Peyer's patch (tissue), 4 donors: ENCODE data around the gene SCAMP3. TPM values are rescaled to one million over a fixed set of nuclear protein-coding genes. Genes with fewer than 3 reads are reported as not detected.
"Not testable (repeated sequence)": the region's sequence is repeated elsewhere in the genome, so short reads cannot be mapped to it uniquely, and the experiment has no call there.

Source experiments
- DNase-seq, 3 donors: peaks; one replicate each; pipeline ENCODE4 v3.0.0-alpha.2; 2017 to 2019
- H3K27ac ChIP-seq, 4 donors: fragments of 200-600 bp; sonication (generic); one replicate each; pipeline ENCODE4 v1.5.1; 2016 to 2019
- H3K27me3 ChIP-seq, 2 donors: fragments of 200-600 bp; sonication (generic); one replicate each; pipeline ENCODE4 v1.5.1; 2019
- H3K36me3 ChIP-seq, 3 donors: fragments of 200-600 bp; sonication (generic); one replicate each; pipeline ENCODE4 v1.5.1; 2016 to 2019
- H3K4me1 ChIP-seq, 4 donors: fragments of 200-600 bp; sonication (generic); one replicate each; pipeline ENCODE4 v1.5.1; 2016 to 2019
- H3K4me3 ChIP-seq, 4 donors: fragments of 200-600 bp; sonication (generic); 1 replicate in 3 of 4; 2 replicates in 1 of 4; pipeline ENCODE4 v1.5.1; 2016 to 2019; ENCODE audit warnings: mild to moderate bottlenecking in 1 of 4
- H3K9me3 ChIP-seq, 4 donors: fragments of 200-600 bp; sonication (generic); one replicate each; pipeline ENCODE4 v1.5.1; 2016 to 2019; ENCODE audit warnings: mild to moderate bottlenecking in 1 of 4
- CTCF ChIP-seq, 6 experiments: fragments of 450-650 bp in 4 of 6; fragments of 200-600 bp in 2 of 6; sonication (generic) in 1 of 6; IDR thresholded peaks; one replicate each; pipeline ENCODE4 v1.5.1; 2017 to 2019; ENCODE audit warnings: antibody characterized with exemption in 6 of 6, mild to moderate bottlenecking in 3 of 6, moderate library complexity in 1 of 6
- POLR2A ChIP-seq, 2 donors: fragments of 450-650 bp; IDR thresholded peaks; one replicate each; pipeline ENCODE4 v1.5.1; 2017; ENCODE audit warnings: antibody characterized with exemption in 2 of 2, mild to moderate bottlenecking in 2 of 2, moderate library complexity in 2 of 2
- total RNA-seq, 4 donors: library from RNA; depleted of rRNA; stranded (reverse); fragments of >200 nt; gene quantifications; one replicate each; pipeline ENCODE4 v1.1.0, GENCODE V29; 2016

SCAMP3 gene
- total RNA-seq, 4 donors from 2014 or later: 34.7 to 63.7 (median 49.2) TPM

GRCh38 chr1:155251566-155251965, 10.6 kb downstream of the SCAMP3 start:
- no peak overlapping the region for H3K27ac ChIP-seq
- H3K27me3 ChIP-seq: no peaks in the 10 kb centered on the region
- H3K4me3 ChIP-seq: no peak overlapping the region
- no peak for TF ChIP-seq POLR2A (IDR thresholded peaks at IDR 0.05)
- no peak for TF ChIP-seq CTCF (IDR thresholded peaks at IDR 0.05)
- H3K4me1 ChIP-seq: peaks cover 4 to 27% (median 17%) of the 10 kb centered on the region in 4 donors
- no peaks in the 10 kb centered on the region for H3K9me3 ChIP-seq
- H3K36me3 ChIP-seq: peaks cover 0 to 8% (median 0%) of the 10 kb centered on the region in 3 donors
- no peak for DNase-seq

- Histone ChIP-seq H3K4me3 (peak overlapping the region; percentile 33 to 50 (median 43)), H3K9me3 (no peaks in the 10 kb centered on the region), H3K4me1 (peaks cover 1 to 27% (median 17%) of the 10 kb centered on the region in 4 donors), H3K36me3 (peaks cover 0 to 8% (median 0%) of the 10 kb centered on the region in 3 donors), H3K27ac (peak overlapping the region in 3 of 4 donors; percentile 29 to 68 (median 37)), H3K27me3 (no peaks in the 10 kb centered on the region)
- DNase-seq: peak; percentile 91 to 96 (median 95)
- peak; percentile 99 to 100 (median 100) for TF ChIP-seq CTCF (IDR thresholded peaks at IDR 0.05)
- no peak for TF ChIP-seq POLR2A (IDR thresholded peaks at IDR 0.05)
Observed at GRCh38 chr1:155250633-155251449, 11.3 kb downstream of the SCAMP3 start.

GRCh38 chr1:155250246-155250632, 11.9 kb downstream of the SCAMP3 start:
- H3K27ac ChIP-seq: peak overlapping the region in 3 of 4 donors; percentile 29 to 68 (median 37)
- H3K4me1 ChIP-seq: peaks cover 0 to 27% (median 17%) of the 10 kb centered on the region in 4 donors
- peaks cover 0 to 8% (median 0%) of the 10 kb centered on the region in 3 donors for H3K36me3 ChIP-seq
- H3K4me3 ChIP-seq: peak overlapping the region; percentile 33 to 50 (median 43)
- H3K27me3 ChIP-seq: no peaks in the 10 kb centered on the region
- TF ChIP-seq POLR2A (IDR thresholded peaks at IDR 0.05): no peak
- no peak for TF ChIP-seq CTCF (IDR thresholded peaks at IDR 0.05)
- DNase-seq: no peak
- no peaks in the 10 kb centered on the region for H3K9me3 ChIP-seq

GRCh38 chr1:155247667-155248553, 14.2 kb downstream of the SCAMP3 start:
- Histone ChIP-seq H3K9me3 (no peaks in the 10 kb centered on the region), H3K27me3 (no peaks in the 10 kb centered on the region), H3K36me3 (peaks cover 0 to 8% (median 0%) of the 10 kb centered on the region in 3 donors), H3K4me3 (no peak overlapping the region), H3K27ac (no peak overlapping the region), H3K4me1 (peaks cover 0 to 21% (median 10%) of the 10 kb centered on the region in 4 donors)
- TF ChIP-seq CTCF (IDR thresholded peaks at IDR 0.05) (no peak), POLR2A (IDR thresholded peaks at IDR 0.05) (no peak)
- no peak for DNase-seq

- not testable (repeated sequence) for H3K27ac ChIP-seq, H3K27me3 ChIP-seq, H3K9me3 ChIP-seq, DNase-seq, H3K4me3 ChIP-seq, H3K36me3 ChIP-seq
- H3K4me1 ChIP-seq: peaks cover 0 to 25% (median 10%) of the 10 kb centered on the region in 4 donors
Observed at GRCh38 chr1:155246796-155247195, 15.4 kb downstream of the SCAMP3 start.
